B cell (primary cell): Measurements from ENCODE around the gene SETD1A. TPM values are rescaled to one million over a fixed set of nuclear protein-coding genes. Genes with fewer than 3 reads are reported as not detected.

Experiments
- ATAC-seq: fragments of 200-7000 bp; cut with Tn5 transposase; one replicate; pipeline ENCODE4 v1.10.0; 2021; ENCODE audit warnings: low read depth, mild to moderate bottlenecking, moderate number of reproducible peaks, moderate library complexity
- CTCF ChIA-PET: fragments of 350-600 bp; sonication (Branson Sonifier 250); formaldehyde crosslinking; loops from one replicate; lab custom pipeline; 2021; ENCODE audit warnings: antibody characterized with exemption, inconsistent platforms; lab: Charles Lee
- POLR2A ChIA-PET: fragments of 350-600 bp; sonication (Branson Sonifier 250); formaldehyde crosslinking; loops from one replicate; lab custom pipeline; 2021; ENCODE audit warnings: antibody characterized with exemption; lab: Charles Lee
- DNase-seq: peaks from one replicate; pipeline ENCODE4 v3.0.0; 2013
- H2AFZ ChIP-seq: 2 replicates; pipeline ENCODE4 v1.6.1; 2012; ENCODE audit warnings: mild to moderate bottlenecking, low read depth, low read length; ENCODE audit not compliant: insufficient read depth, poor library complexity, severe bottlenecking
- H3K27ac ChIP-seq, 2 donors: 1 replicate in 1 of 2; 2 replicates in 1 of 2; pipeline ENCODE4 v1.5.1; 2012 to 2013; ENCODE audit warnings: low read length in 2 of 2, mild to moderate bottlenecking in 2 of 2, moderate library complexity in 1 of 2
- H3K27me3 ChIP-seq, 4 experiments: fragments of 200-600 bp in 1 of 4; sonication (generic) in 1 of 4; replicated peaks in 1 of 4; 1 replicate in 2 of 4; 2 replicates in 2 of 4; pipeline versions ENCODE4 v1.6.1 to v1.7.0; 2013 to 2016; ENCODE audit warnings: low read length in 3 of 4, mild to moderate bottlenecking in 2 of 4, mixed read lengths in 1 of 4, moderate library complexity in 1 of 4; ENCODE audit not compliant: insufficient read depth in 4 of 4, control insufficient read depth in 3 of 4; ENCODE audit errors: control extremely low read depth in 1 of 4
- H3K36me3 ChIP-seq, 2 experiments: replicated peaks in 1 of 2; 1 replicate in 1 of 2; 2 replicates in 1 of 2; pipeline versions ENCODE4 v1.6.1 to v1.7.1; 2013; ENCODE audit warnings: low read length in 1 of 2; ENCODE audit not compliant: insufficient read depth in 2 of 2, control insufficient read depth in 1 of 2; ENCODE audit errors: control extremely low read depth in 1 of 2, extremely low read depth in 1 of 2
- H3K4me1 ChIP-seq, 2 donors: fragments of 200-600 bp in 1 of 2; sonication (generic) in 1 of 2; 1 replicate in 1 of 2; 2 replicates in 1 of 2; pipeline versions ENCODE4 v1.5.1 to v1.6.1; 2013 to 2017; ENCODE audit warnings: low read length in 2 of 2; ENCODE audit not compliant: control insufficient read depth in 2 of 2, insufficient read depth in 2 of 2
- H3K4me2 ChIP-seq: replicated peaks from 2 replicates; pipeline ENCODE3; 2012; ENCODE audit warnings: mild to moderate bottlenecking, low read depth, low read length; ENCODE audit not compliant: poor library complexity, severe bottlenecking
- H3K4me3 ChIP-seq, 5 experiments: fragments of 200-600 bp in 1 of 5; sonication (generic) in 1 of 5; 1 replicate in 3 of 5; 2 replicates in 2 of 5; pipeline versions ENCODE4 v1.5.1 to v1.7.0; 2011 to 2016; ENCODE audit warnings: low read length in 4 of 5, mild to moderate bottlenecking in 4 of 5, low read depth in 2 of 5, control low read depth in 1 of 5, moderate library complexity in 1 of 5; ENCODE audit not compliant: insufficient read depth in 1 of 5; ENCODE audit errors: control extremely low read depth in 1 of 5, extremely low read depth in 1 of 5
- H3K79me2 ChIP-seq: fragments of 200-600 bp; sonication (generic); one replicate; pipeline ENCODE4 v1.6.0; 2016; ENCODE audit warnings: low read length; ENCODE audit not compliant: control insufficient read depth, insufficient read depth
- H3K9ac ChIP-seq: fragments of 200-600 bp; sonication (generic); 2 replicates; pipeline ENCODE4 v1.6.1; 2017; ENCODE audit warnings: mild to moderate bottlenecking, low read length, moderate library complexity
- H3K9me3 ChIP-seq, 3 donors: one replicate each; pipeline versions ENCODE4 v1.6.1 to v1.7.1; 2013; ENCODE audit warnings: low read length in 2 of 3; ENCODE audit not compliant: control insufficient read depth in 2 of 3, insufficient read depth in 1 of 3; ENCODE audit errors: control extremely low read depth in 1 of 3
- H4K20me1 ChIP-seq: 2 replicates; pipeline ENCODE4 v1.6.0; 2012; ENCODE audit warnings: mild to moderate bottlenecking, low read length; ENCODE audit not compliant: insufficient read depth, control insufficient read depth, poor library complexity, severe bottlenecking
- H3K27ac Mint-ChIP-seq: one replicate; pipeline ENCODE4 v1.8.0; 2021; ENCODE audit warnings: mixed read lengths
- H3K27me3 Mint-ChIP-seq: one replicate; pipeline ENCODE4 v1.8.0; 2021; ENCODE audit warnings: mixed read lengths
- H3K4me1 Mint-ChIP-seq: one replicate; pipeline ENCODE4 v1.8.0; 2021; ENCODE audit warnings: mixed read lengths
- H3K4me3 Mint-ChIP-seq: one replicate; pipeline ENCODE4 v1.8.0; 2021; ENCODE audit warnings: mixed read lengths
- H3K9me3 Mint-ChIP-seq: one replicate; pipeline ENCODE4 v1.8.0; 2022; ENCODE audit warnings: mixed read lengths; ENCODE audit not compliant: insufficient read depth
- EZH2 ChIP-seq: IDR thresholded peaks from 2 replicates; pipeline ENCODE4 v1.6.1; 2012; ENCODE audit warnings: borderline replicate concordance, low read depth, mild to moderate bottlenecking, moderate library complexity, low read length; ENCODE audit not compliant: insufficient read depth, poor library complexity, severe bottlenecking
- WGBS: methylation state at CpG from one replicate; pipeline ENCODE4 v1.1.5; 2013; ENCODE audit warnings: missing lambda C conversion rate; ENCODE audit not compliant: insufficient coverage; 5-methylcytosine and 5-hydroxymethylcytosine counted together
- intact Hi-C: fragments of 100-400 bp; cut with micrococcal nuclease; formaldehyde crosslinking; loops from one replicate; pipeline ENCODE4 v1.10.0; 2022
- polyA plus RNA-seq: library from polyadenylated mRNA; depleted of rRNA; stranded (reverse); fragments of >200 nt; gene quantifications from 2 replicates; pipeline ENCODE4 v1.2.3, GENCODE V29; 2012
- total RNA-seq, 2 donors: library from RNA; stranded (reverse); fragments of 120-200 nt in 1 of 2; gene quantifications; 1 replicate in 1 of 2; 2 replicates in 1 of 2; pipeline versions ENCODE4 v1.2.3 to v1.2.4, GENCODE V29; 2013 to 2022
- TF ChIP-seq, protein P1 (sequence below): fragments of 200-600 bp; IDR thresholded peaks from one replicate; pipeline ENCODE4 v1.8.0; 2022; ENCODE audit warnings: antibody characterized with exemption, mild to moderate bottlenecking

Gene SETD1A
- total and polyA plus RNA-seq, 2 donors (not counting 1 experiment from before 2014, with no cell fraction given), result 11.5 to 39.5 TPM

DNA sequence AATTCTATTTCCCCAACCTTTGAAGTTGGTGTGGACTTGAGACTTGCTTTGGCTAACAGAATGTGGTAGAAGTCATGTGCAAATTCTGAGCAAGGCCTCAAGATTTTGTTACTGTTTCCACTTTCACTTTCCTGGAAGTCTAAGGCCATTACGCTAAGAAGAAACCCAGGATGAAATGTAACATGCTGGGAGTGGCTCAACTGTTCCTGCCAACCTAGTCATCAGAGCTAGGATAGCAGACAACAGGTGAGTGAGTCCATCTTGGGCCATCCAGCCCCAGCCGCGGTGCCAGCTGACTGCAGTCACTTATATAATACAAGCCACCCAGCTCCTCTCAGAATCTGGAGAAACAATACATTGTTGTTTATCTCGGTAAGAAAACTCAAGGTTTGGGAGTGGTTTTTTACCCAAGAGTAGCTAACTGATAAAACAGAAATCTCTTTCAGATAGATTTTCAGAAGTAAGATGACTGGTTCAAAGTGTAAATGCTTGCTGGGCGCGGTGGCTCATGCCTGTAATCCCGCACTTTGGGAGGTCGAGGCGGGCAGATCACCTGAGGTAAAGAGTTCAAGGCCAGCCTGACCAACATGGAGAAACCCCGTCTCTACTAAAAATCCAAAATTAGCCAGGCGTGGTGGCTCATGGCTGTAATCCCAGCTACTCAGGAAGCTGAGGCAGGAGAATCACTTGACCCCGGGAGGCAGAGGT is 65.1 kb downstream of the SETD1A start:
- CTCF ChIA-PET, result interaction anchor here (1.1 kb wide), 1 partner anchor 120 kb away, joined by 3 read pairs; no protein-coding TSS in a partner anchor

DNA sequence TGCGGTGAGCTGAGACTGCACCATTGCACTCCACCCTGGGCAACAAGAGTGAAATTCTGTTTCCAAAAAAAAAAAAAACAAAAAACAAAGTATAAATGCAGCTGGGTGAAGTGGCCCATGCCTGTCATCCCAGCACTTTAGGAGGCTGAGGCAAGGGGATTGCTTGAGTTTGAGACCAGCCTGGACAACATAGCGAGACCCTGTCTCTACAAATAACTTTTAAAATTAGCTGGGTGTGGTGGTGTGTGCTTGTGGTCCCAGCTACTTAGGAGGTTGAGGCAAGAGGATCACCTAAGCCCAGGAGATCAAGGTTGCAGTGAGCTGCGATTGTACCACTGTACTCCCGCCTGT is 65.7 kb downstream of the SETD1A start:
- H3K27me3 Mint-ChIP-seq, result peaks cover under 1% of the 10 kb centered on the region
- no peaks in the 10 kb centered on the region for H4K20me1 ChIP-seq
- H3K9me3 Mint-ChIP-seq, result no peaks in the 10 kb centered on the region
- 100% methylated on average over 1 of the region's 4 CpGs for WGBS
- DNase-seq, result no peak
- H3K9me3 ChIP-seq, result no peaks in the 10 kb centered on the region
- intact Hi-C loops, result no loop called here
- H3K36me3 ChIP-seq, result no peaks in the 10 kb centered on the region
- H3K4me1 Mint-ChIP-seq, result no peaks in the 10 kb centered on the region
- H3K4me2 ChIP-seq, result no peak overlapping the region
- no peak for ATAC-seq
- no peak overlapping the region for H3K9ac ChIP-seq
- no peak for TF ChIP-seq EZH2
- ChIA-PET CTCF (interaction anchor here (1.1 kb wide), 1 partner anchor 119 kb away, joined by 3 read pairs; no protein-coding TSS in a partner anchor), POLR2A (interaction anchor here (0.6 kb wide), 1 partner anchor 19 kb away, joined by 3 read pairs; no protein-coding TSS in a partner anchor)
- no peak overlapping the region for H3K4me3 Mint-ChIP-seq
- no peak overlapping the region for H3K27ac Mint-ChIP-seq
- H2AFZ ChIP-seq, result no peak overlapping the region
- no peak overlapping the region for H3K4me3 ChIP-seq
- no peaks in the 10 kb centered on the region for H3K4me1 ChIP-seq
- no peaks in the 10 kb centered on the region for H3K27me3 ChIP-seq
- no peaks in the 10 kb centered on the region for H3K79me2 ChIP-seq
- no peak overlapping the region for H3K27ac ChIP-seq

More for the DNA sequence above, 65.1 kb downstream of the SETD1A start:
- H3K9me3 Mint-ChIP-seq, result no peaks in the 10 kb centered on the region
- H3K4me3 Mint-ChIP-seq, result no peak overlapping the region
- H3K27ac Mint-ChIP-seq, result no peak overlapping the region
- Histone ChIP-seq H3K4me2 (no peak overlapping the region), H3K4me3 (no peak overlapping the region), H3K27ac (no peak overlapping the region), H3K79me2 (no peaks in the 10 kb centered on the region), H3K9me3 (no peaks in the 10 kb centered on the region), H3K36me3 (no peaks in the 10 kb centered on the region), H3K9ac (no peak overlapping the region), H2AFZ (no peak overlapping the region), H4K20me1 (no peaks in the 10 kb centered on the region), H3K27me3 (no peaks in the 10 kb centered on the region), H3K4me1 (no peaks in the 10 kb centered on the region)
- DNase-seq, result no peak
- 88% methylated on average over 8 of the region's 12 CpGs for WGBS
- TF ChIP-seq EZH2, result no peak
- TF ChIP-seq, protein P1, sequence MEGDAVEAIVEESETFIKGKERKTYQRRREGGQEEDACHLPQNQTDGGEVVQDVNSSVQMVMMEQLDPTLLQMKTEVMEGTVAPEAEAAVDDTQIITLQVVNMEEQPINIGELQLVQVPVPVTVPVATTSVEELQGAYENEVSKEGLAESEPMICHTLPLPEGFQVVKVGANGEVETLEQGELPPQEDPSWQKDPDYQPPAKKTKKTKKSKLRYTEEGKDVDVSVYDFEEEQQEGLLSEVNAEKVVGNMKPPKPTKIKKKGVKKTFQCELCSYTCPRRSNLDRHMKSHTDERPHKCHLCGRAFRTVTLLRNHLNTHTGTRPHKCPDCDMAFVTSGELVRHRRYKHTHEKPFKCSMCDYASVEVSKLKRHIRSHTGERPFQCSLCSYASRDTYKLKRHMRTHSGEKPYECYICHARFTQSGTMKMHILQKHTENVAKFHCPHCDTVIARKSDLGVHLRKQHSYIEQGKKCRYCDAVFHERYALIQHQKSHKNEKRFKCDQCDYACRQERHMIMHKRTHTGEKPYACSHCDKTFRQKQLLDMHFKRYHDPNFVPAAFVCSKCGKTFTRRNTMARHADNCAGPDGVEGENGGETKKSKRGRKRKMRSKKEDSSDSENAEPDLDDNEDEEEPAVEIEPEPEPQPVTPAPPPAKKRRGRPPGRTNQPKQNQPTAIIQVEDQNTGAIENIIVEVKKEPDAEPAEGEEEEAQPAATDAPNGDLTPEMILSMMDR, result no peak
- H3K27me3 Mint-ChIP-seq, result peaks cover 3% of the 10 kb centered on the region
- no peaks in the 10 kb centered on the region for H3K4me1 Mint-ChIP-seq
- POLR2A ChIA-PET, result no interaction called here
- intact Hi-C loops, result no loop called here
- ATAC-seq, result no peak
